H9 (cell line): ENCODE data around the gene BCAS2. TPM values are rescaled to one million over a fixed set of nuclear protein-coding genes. Genes with fewer than 3 reads are reported as not detected.

Experiments
- DNase-seq: peaks from one replicate; pipeline ENCODE4 v3.0.0-alpha.2; 2017
- H2AFZ ChIP-seq: one replicate; pipeline ENCODE4 v1.6.1; 2013; ENCODE audit warnings: mild to moderate bottlenecking, low read length, control low read depth, moderate library complexity
- H2AK5ac ChIP-seq: 2 replicates; pipeline ENCODE4 v1.6.1; 2013; ENCODE audit warnings: low read length, control low read depth, mixed read lengths; ENCODE audit not compliant: insufficient read length
- H2BK120ac ChIP-seq: one replicate; pipeline ENCODE4 v1.6.1; 2013; ENCODE audit warnings: low read depth, mild to moderate bottlenecking, low read length, control low read depth, inconsistent platforms; ENCODE audit not compliant: poor library complexity, severe bottlenecking
- H2BK12ac ChIP-seq: 2 replicates; pipeline ENCODE4 v1.6.1; 2013; ENCODE audit warnings: low read length, control low read depth, mixed read lengths, low read depth; ENCODE audit not compliant: insufficient read length
- H2BK15ac ChIP-seq: 2 replicates; pipeline ENCODE4 v1.6.1; 2013; ENCODE audit warnings: low read depth, low read length, control low read depth
- H2BK20ac ChIP-seq: one replicate; pipeline ENCODE4 v1.6.1; 2013; ENCODE audit warnings: low read depth, mild to moderate bottlenecking, low read length, control low read depth, inconsistent platforms; ENCODE audit not compliant: poor library complexity, severe bottlenecking
- H2BK5ac ChIP-seq: 2 replicates; pipeline ENCODE4 v1.6.1; 2013; ENCODE audit warnings: low read length, control low read depth, mixed read lengths; ENCODE audit not compliant: insufficient read length
- H3K14ac ChIP-seq: 2 replicates; pipeline ENCODE4 v1.6.1; 2013; ENCODE audit warnings: low read length, control low read depth; ENCODE audit not compliant: insufficient read depth
- H3K18ac ChIP-seq: 2 replicates; pipeline ENCODE4 v1.6.1; 2013; ENCODE audit warnings: low read depth, mild to moderate bottlenecking, mixed read lengths, low read length, control low read depth; ENCODE audit not compliant: insufficient read length
- H3K23ac ChIP-seq: 2 replicates; pipeline ENCODE4 v1.6.1; 2013; ENCODE audit warnings: low read length, control low read depth, mixed read lengths, low read depth; ENCODE audit not compliant: insufficient read length
- H3K23me2 ChIP-seq: 2 replicates; pipeline ENCODE4 v1.6.1; 2013; ENCODE audit warnings: low read depth, mild to moderate bottlenecking, mixed read lengths, low read length, control low read depth; ENCODE audit not compliant: insufficient read length, poor library complexity, severe bottlenecking
- H3K27ac ChIP-seq: 2 replicates; pipeline ENCODE4 v1.5.1; 2013; ENCODE audit warnings: low read length, control low read depth, mixed read lengths, low read depth; ENCODE audit not compliant: insufficient read length
- H3K27me3 ChIP-seq: 2 replicates; pipeline ENCODE4 v1.6.1; 2013; ENCODE audit warnings: low read length, control low read depth, inconsistent platforms; ENCODE audit not compliant: insufficient read depth
- H3K4ac ChIP-seq: 2 replicates; pipeline ENCODE4 v1.6.1; 2013; ENCODE audit warnings: low read depth, mild to moderate bottlenecking, control low read depth, inconsistent platforms, low read length, moderate library complexity
- H3K4me1 ChIP-seq: 2 replicates; pipeline ENCODE4 v1.6.1; 2013; ENCODE audit warnings: low read length, control low read depth, inconsistent platforms; ENCODE audit not compliant: insufficient read depth
- H3K4me2 ChIP-seq: 2 replicates; pipeline ENCODE4 v1.6.1; 2013; ENCODE audit warnings: low read length, control low read depth, mixed read lengths; ENCODE audit not compliant: insufficient read length, insufficient read depth
- H3K56ac ChIP-seq: 2 replicates; pipeline ENCODE4 v1.6.1; 2013; ENCODE audit warnings: low read depth, mild to moderate bottlenecking, mixed read lengths, low read length, control low read depth; ENCODE audit not compliant: insufficient read length
- H3K79me1 ChIP-seq: 2 replicates; pipeline ENCODE4 v1.6.1; 2013; ENCODE audit warnings: low read depth, mild to moderate bottlenecking, moderate library complexity, low read length, control low read depth, inconsistent platforms; ENCODE audit not compliant: insufficient read depth, poor library complexity, severe bottlenecking
- H3K79me2 ChIP-seq: 2 replicates; pipeline ENCODE4 v1.6.1; 2013; ENCODE audit warnings: low read length, control low read depth, inconsistent platforms; ENCODE audit not compliant: insufficient read depth
- H3K9ac ChIP-seq: 2 replicates; pipeline ENCODE4 v1.6.1; 2013; ENCODE audit warnings: low read length, control low read depth, mixed read lengths; ENCODE audit not compliant: insufficient read length; ENCODE audit errors: extremely low read depth
- H3K9me3 ChIP-seq: one replicate; pipeline ENCODE4 v1.6.1; 2013; ENCODE audit warnings: low read depth, low read length, inconsistent platforms; ENCODE audit not compliant: control insufficient read depth
- H3T11ph ChIP-seq: one replicate; pipeline ENCODE4 v1.6.1; 2013; ENCODE audit warnings: mild to moderate bottlenecking, low read length, control low read depth, inconsistent platforms
- H4K20me1 ChIP-seq: one replicate; pipeline ENCODE4 v1.6.1; 2013; ENCODE audit not compliant: control insufficient read depth, insufficient read length, insufficient read depth
- H4K5ac ChIP-seq: 2 replicates; pipeline ENCODE4 v1.6.1; 2013; ENCODE audit warnings: low read depth, mild to moderate bottlenecking, mixed read lengths, low read length, control low read depth; ENCODE audit not compliant: insufficient read length
- H4K8ac ChIP-seq: replicated peaks from 2 replicates; pipeline ENCODE4 v1.6.1; 2013; ENCODE audit warnings: low read length, control low read depth, mixed read lengths, low read depth; ENCODE audit not compliant: insufficient read length
- H4K91ac ChIP-seq: 2 replicates; pipeline ENCODE4 v1.6.1; 2013; ENCODE audit warnings: low read depth, mild to moderate bottlenecking, moderate library complexity, mixed read lengths, low read length, control low read depth; ENCODE audit not compliant: insufficient read length
- H3K27ac Mint-ChIP-seq, 3 experiments: 2 replicates in 2 of 3; 3 replicates in 1 of 3; pipeline ENCODE4 v1.8.0; 2020 to 2021; ENCODE audit warnings: mixed read lengths in 3 of 3, mild to moderate bottlenecking in 1 of 3, moderate library complexity in 1 of 3
- H3K27me3 Mint-ChIP-seq: 2 replicates; pipeline ENCODE4 v1.8.0; 2021; ENCODE audit warnings: low read depth, mild to moderate bottlenecking, moderate library complexity, mixed read lengths
- H3K36me3 Mint-ChIP-seq, 3 experiments: 2 replicates in 2 of 3; 3 replicates in 1 of 3; pipeline ENCODE4 v1.8.0; 2020 to 2021; ENCODE audit warnings: low read depth in 3 of 3, mixed read lengths in 3 of 3; ENCODE audit not compliant: insufficient read depth in 1 of 3
- H3K4me1 Mint-ChIP-seq, 2 experiments: 2 replicates each; pipeline ENCODE4 v1.8.0; 2020; ENCODE audit warnings: mixed read lengths in 2 of 2
- H3K4me3 Mint-ChIP-seq, 2 experiments: 2 replicates in 1 of 2; 3 replicates in 1 of 2; pipeline ENCODE4 v1.8.0; 2020 to 2021; ENCODE audit warnings: mild to moderate bottlenecking in 2 of 2, mixed read lengths in 2 of 2, moderate library complexity in 1 of 2
- H3K9me3 Mint-ChIP-seq, 2 experiments: 2 replicates in 1 of 2; 3 replicates in 1 of 2; pipeline ENCODE4 v1.8.0; 2020; ENCODE audit warnings: mild to moderate bottlenecking in 2 of 2, mixed read lengths in 2 of 2, moderate library complexity in 1 of 2
- WGBS: extraction: QIAGEN DNeasy Blood & Tissue Kit; methylation state at CpG from one replicate; pipeline ENCODE4 v1.1.7; 2013; ENCODE audit warnings: missing lambda C conversion rate, low lambda C conversion rate, mixed read lengths; ENCODE audit not compliant: insufficient read length; ENCODE audit errors: extremely low coverage; 5-methylcytosine and 5-hydroxymethylcytosine counted together
- total RNA-seq: library from RNA; stranded (reverse); gene quantifications from 2 replicates; pipeline ENCODE4 v1.2.1, GENCODE V29; 2021
- TF ChIP-seq, protein P1 (sequence below): fragments of 200-600 bp; sonication (generic); conservative IDR thresholded peaks from 3 replicates; pipeline ENCODE4 v1.8.0; 2021; ENCODE audit warnings: antibody characterized with exemption, mild to moderate bottlenecking

Gene BCAS2
- total RNA-seq, 1 experiment from 2014 or later: 72.1 TPM

GRCh38 chr1:114521396-114522263, 59.8 kb downstream of the BCAS2 start:
- Histone ChIP-seq H2BK15ac (no peak overlapping the region), H2BK12ac (no peak overlapping the region), H3K23ac (no peak overlapping the region), H3T11ph (no peak overlapping the region), H4K91ac (no peak overlapping the region), H3K4ac (no peak overlapping the region), H3K4me1 (no peaks in the 10 kb centered on the region), H3K4me2 (no peak overlapping the region), H2BK120ac (no peak overlapping the region), H3K27ac (no peak overlapping the region), H3K27me3 (no peaks in the 10 kb centered on the region), H3K56ac (no peak overlapping the region), H3K14ac (no peak overlapping the region), H3K79me2 (no peaks in the 10 kb centered on the region), H3K18ac (no peak overlapping the region), H4K8ac (no peak overlapping the region), H4K20me1 (no peaks in the 10 kb centered on the region), H4K5ac (no peak overlapping the region), H3K79me1 (no peaks in the 10 kb centered on the region), H3K23me2 (peaks cover 3% of the 10 kb centered on the region), H2BK5ac (no peak overlapping the region), H2BK20ac (no peak overlapping the region), H3K9me3 (no peaks in the 10 kb centered on the region), H2AFZ (no peak overlapping the region), H2AK5ac (no peak overlapping the region), H3K9ac (no peak overlapping the region)
- no peak overlapping the region for H3K4me3 Mint-ChIP-seq
- H3K27me3 Mint-ChIP-seq: no peaks in the 10 kb centered on the region
- H3K36me3 Mint-ChIP-seq: no peaks in the 10 kb centered on the region
- TF ChIP-seq, protein P1, sequence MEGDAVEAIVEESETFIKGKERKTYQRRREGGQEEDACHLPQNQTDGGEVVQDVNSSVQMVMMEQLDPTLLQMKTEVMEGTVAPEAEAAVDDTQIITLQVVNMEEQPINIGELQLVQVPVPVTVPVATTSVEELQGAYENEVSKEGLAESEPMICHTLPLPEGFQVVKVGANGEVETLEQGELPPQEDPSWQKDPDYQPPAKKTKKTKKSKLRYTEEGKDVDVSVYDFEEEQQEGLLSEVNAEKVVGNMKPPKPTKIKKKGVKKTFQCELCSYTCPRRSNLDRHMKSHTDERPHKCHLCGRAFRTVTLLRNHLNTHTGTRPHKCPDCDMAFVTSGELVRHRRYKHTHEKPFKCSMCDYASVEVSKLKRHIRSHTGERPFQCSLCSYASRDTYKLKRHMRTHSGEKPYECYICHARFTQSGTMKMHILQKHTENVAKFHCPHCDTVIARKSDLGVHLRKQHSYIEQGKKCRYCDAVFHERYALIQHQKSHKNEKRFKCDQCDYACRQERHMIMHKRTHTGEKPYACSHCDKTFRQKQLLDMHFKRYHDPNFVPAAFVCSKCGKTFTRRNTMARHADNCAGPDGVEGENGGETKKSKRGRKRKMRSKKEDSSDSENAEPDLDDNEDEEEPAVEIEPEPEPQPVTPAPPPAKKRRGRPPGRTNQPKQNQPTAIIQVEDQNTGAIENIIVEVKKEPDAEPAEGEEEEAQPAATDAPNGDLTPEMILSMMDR: no peak
- no CpG with 5 or more reads among the region's 8 CpGs for WGBS
- no peak overlapping the region for H3K27ac Mint-ChIP-seq
- DNase-seq: no peak
- peaks cover 2 to 4% of the 10 kb centered on the region in 2 experiments; a peak in 2 of 4 replicates for H3K4me1 Mint-ChIP-seq
- no peaks in the 10 kb centered on the region; a peak in 1 of 5 replicates for H3K9me3 Mint-ChIP-seq

Other genes starting within 250 kb of the BCAS2 start
- gene TRIM33, start 70.4 kb downstream of the BCAS2 start, total RNA-seq: 53.8 and 53.9 TPM in 2 replicates
- 3.4 and 3.6 TPM in 2 replicates for gene DENND2C, start 88.4 kb upstream of the BCAS2 start, total RNA-seq
- not detected in 2 replicates for gene AMPD1, start 113.9 kb upstream of the BCAS2 start, total RNA-seq
- gene NRAS, start 135.2 kb upstream of the BCAS2 start, total RNA-seq: 72.9 and 73.4 TPM in 2 replicates
- gene CSDE1, start 176.4 kb upstream of the BCAS2 start, total RNA-seq: 630 and 645 TPM in 2 replicates
- gene SIKE1, start 199.1 kb upstream of the BCAS2 start, total RNA-seq: 75.3 and 75.5 TPM in 2 replicates